WTC11 (cell line): ENCODE results near the gene POLD3. TPM values are rescaled to one million over a fixed set of nuclear protein-coding genes. Genes with fewer than 3 reads are reported as not detected.

Experiments
- ATAC-seq: fragments of 200-7000 bp; cut with Tn5 transposase; 2 replicates; pipeline ENCODE4 v1.10.0; 2021; ENCODE audit warnings: mild to moderate bottlenecking, moderate library complexity
- CTCF ChIA-PET: fragments of 300-600 bp; sonication (Branson Sonifier 250); formaldehyde crosslinking; loops from one replicate; lab custom pipeline; 2021; ENCODE audit warnings: antibody characterized with exemption; lab: Charles Lee
- POLR2A ChIA-PET: fragments of 350-600 bp; sonication (Branson Sonifier 250); formaldehyde crosslinking; loops from one replicate; lab custom pipeline; 2021; ENCODE audit warnings: antibody characterized with exemption; lab: Charles Lee
- DNase-seq: peaks from one replicate; pipeline ENCODE4 v3.0.0; 2021; ENCODE audit warnings: low spot score
- H3K27ac Mint-ChIP-seq: 2 replicates; pipeline ENCODE4 v1.8.0; 2021; ENCODE audit warnings: mixed read lengths
- H3K27me3 Mint-ChIP-seq: 2 replicates; pipeline ENCODE4 v1.8.0; 2021; ENCODE audit warnings: low read depth, mild to moderate bottlenecking, moderate library complexity, mixed read lengths
- H3K36me3 Mint-ChIP-seq: 2 replicates; pipeline ENCODE4 v1.8.0; 2021; ENCODE audit warnings: mixed read lengths
- H3K4me1 Mint-ChIP-seq: 2 replicates; pipeline ENCODE4 v1.8.0; 2022; ENCODE audit warnings: mixed read lengths
- H3K4me3 Mint-ChIP-seq: 2 replicates; pipeline ENCODE4 v1.8.0; 2021; ENCODE audit warnings: mild to moderate bottlenecking, moderate library complexity, mixed read lengths
- H3K9me3 Mint-ChIP-seq: 2 replicates; pipeline ENCODE4 v1.8.0; 2021; ENCODE audit warnings: mixed read lengths
- CREB1 ChIP-seq: sonication (generic); formaldehyde crosslinking; IDR thresholded peaks from 2 replicates; pipeline ENCODE4 v1.8.0; 2023; ENCODE audit warnings: mild to moderate bottlenecking, missing genetic modification reagents
- ESRRA ChIP-seq: sonication (generic); formaldehyde crosslinking; IDR thresholded peaks from 2 replicates; pipeline ENCODE4 v1.8.1; 2022; ENCODE audit warnings: mild to moderate bottlenecking, missing genetic modification reagents, borderline replicate concordance
- FOXK1 ChIP-seq: sonication (generic); formaldehyde crosslinking; IDR thresholded peaks from 2 replicates; pipeline ENCODE4 v1.8.0; 2022; ENCODE audit warnings: mild to moderate bottlenecking, moderate library complexity, missing genetic modification reagents
- NR1H2 ChIP-seq: sonication (generic); formaldehyde crosslinking; IDR thresholded peaks from 2 replicates; pipeline ENCODE4 v1.9.0; 2021; ENCODE audit warnings: mild to moderate bottlenecking, moderate library complexity, missing genetic modification reagents
- PRDM15 ChIP-seq: sonication (generic); formaldehyde crosslinking; IDR thresholded peaks from 2 replicates; pipeline ENCODE4 v1.8.0; 2022; ENCODE audit warnings: missing genetic modification reagents
- SMAD3 ChIP-seq: sonication (generic); formaldehyde crosslinking; IDR thresholded peaks from 2 replicates; pipeline ENCODE4 v1.8.0; 2022; ENCODE audit warnings: missing genetic modification reagents, mild to moderate bottlenecking, borderline replicate concordance
- SMAD4 ChIP-seq: sonication (generic); formaldehyde crosslinking; IDR thresholded peaks from 2 replicates; pipeline ENCODE4 v1.8.0; 2022; ENCODE audit warnings: mild to moderate bottlenecking, missing genetic modification reagents
- USF1 ChIP-seq: sonication (generic); formaldehyde crosslinking; IDR thresholded peaks from 2 replicates; pipeline ENCODE4 v1.8.0; 2022; ENCODE audit warnings: mild to moderate bottlenecking, missing genetic modification reagents
- ZNF121 ChIP-seq: sonication (generic); formaldehyde crosslinking; IDR thresholded peaks from 2 replicates; pipeline ENCODE4 v1.8.0; 2023; ENCODE audit warnings: missing genetic modification reagents
- ZNF317 ChIP-seq: sonication (generic); formaldehyde crosslinking; IDR thresholded peaks from 2 replicates; pipeline ENCODE4 v1.8.1; 2023; ENCODE audit warnings: low read depth, mild to moderate bottlenecking, moderate library complexity, missing genetic modification reagents, borderline replicate concordance
- ZNF396 ChIP-seq: fragments of 250-450 bp; sonication (Bioruptor Pico); IDR thresholded peaks from 2 replicates; pipeline ENCODE4 v1.8.0; 2021; ENCODE audit warnings: mild to moderate bottlenecking, moderate library complexity, borderline replicate concordance
- ZNF425 ChIP-seq: fragments of 250-450 bp; sonication (Bioruptor Pico); conservative IDR thresholded peaks from 2 replicates; pipeline ENCODE4 v1.9.0; 2021; ENCODE audit warnings: mild to moderate bottlenecking
- total RNA-seq: library from RNA; stranded (reverse); gene quantifications from 3 replicates; pipeline ENCODE4 v1.2.3, GENCODE V29; 2021
- TF ChIP-seq, protein P1 (sequence below): sonication (generic); formaldehyde crosslinking; conservative IDR thresholded peaks from 2 replicates; pipeline ENCODE4 v1.8.1; 2023; ENCODE audit warnings: mild to moderate bottlenecking, low read depth, missing genetic modification reagents, moderate library complexity
- TF ChIP-seq, protein P2 (sequence below): sonication (generic); formaldehyde crosslinking; conservative IDR thresholded peaks from 2 replicates; pipeline ENCODE4 v1.8.1; 2022; ENCODE audit warnings: mild to moderate bottlenecking, missing genetic modification reagents
- TF ChIP-seq, protein P3 (sequence below): sonication (generic); formaldehyde crosslinking; IDR thresholded peaks from 2 replicates; pipeline ENCODE4 v1.8.0; 2023; ENCODE audit warnings: missing genetic modification reagents
- TF ChIP-seq, protein P4 (sequence below): fragments of 200-600 bp; IDR thresholded peaks from 2 replicates; pipeline ENCODE4 v1.8.0; 2022; ENCODE audit warnings: antibody characterized with exemption

Gene POLD3
- total RNA-seq, 1 experiment from 2014 or later = 24.1 TPM

GRCh38 chr11:74641289-74641688 is 48.9 kb downstream of the POLD3 start:
- Mint-ChIP-seq H3K36me3 (peaks cover 33% of the 10 kb centered on the region), H3K4me3 (no peak overlapping the region), H3K4me1 (no peaks in the 10 kb centered on the region), H3K27ac (peak overlapping the region; percentile 9; the same call in 1 of the 2 replicates), H3K27me3 (no peaks in the 10 kb centered on the region), H3K9me3 (no peaks in the 10 kb centered on the region)
- no peak for DNase-seq
- no peak for TF ChIP-seq NR1H2
- TF ChIP-seq, protein P1, sequence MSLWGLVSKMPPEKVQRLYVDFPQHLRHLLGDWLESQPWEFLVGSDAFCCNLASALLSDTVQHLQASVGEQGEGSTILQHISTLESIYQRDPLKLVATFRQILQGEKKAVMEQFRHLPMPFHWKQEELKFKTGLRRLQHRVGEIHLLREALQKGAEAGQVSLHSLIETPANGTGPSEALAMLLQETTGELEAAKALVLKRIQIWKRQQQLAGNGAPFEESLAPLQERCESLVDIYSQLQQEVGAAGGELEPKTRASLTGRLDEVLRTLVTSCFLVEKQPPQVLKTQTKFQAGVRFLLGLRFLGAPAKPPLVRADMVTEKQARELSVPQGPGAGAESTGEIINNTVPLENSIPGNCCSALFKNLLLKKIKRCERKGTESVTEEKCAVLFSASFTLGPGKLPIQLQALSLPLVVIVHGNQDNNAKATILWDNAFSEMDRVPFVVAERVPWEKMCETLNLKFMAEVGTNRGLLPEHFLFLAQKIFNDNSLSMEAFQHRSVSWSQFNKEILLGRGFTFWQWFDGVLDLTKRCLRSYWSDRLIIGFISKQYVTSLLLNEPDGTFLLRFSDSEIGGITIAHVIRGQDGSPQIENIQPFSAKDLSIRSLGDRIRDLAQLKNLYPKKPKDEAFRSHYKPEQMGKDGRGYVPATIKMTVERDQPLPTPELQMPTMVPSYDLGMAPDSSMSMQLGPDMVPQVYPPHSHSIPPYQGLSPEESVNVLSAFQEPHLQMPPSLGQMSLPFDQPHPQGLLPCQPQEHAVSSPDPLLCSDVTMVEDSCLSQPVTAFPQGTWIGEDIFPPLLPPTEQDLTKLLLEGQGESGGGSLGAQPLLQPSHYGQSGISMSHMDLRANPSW (CRISPR knock-in tag) = no peak
- no peak for TF ChIP-seq SMAD4
- no peak for TF ChIP-seq ESRRA (CRISPR knock-in tag)
- TF ChIP-seq USF1 (CRISPR knock-in tag) = no peak
- no peak for TF ChIP-seq SMAD3 (CRISPR knock-in tag)
- TF ChIP-seq, protein P2, sequence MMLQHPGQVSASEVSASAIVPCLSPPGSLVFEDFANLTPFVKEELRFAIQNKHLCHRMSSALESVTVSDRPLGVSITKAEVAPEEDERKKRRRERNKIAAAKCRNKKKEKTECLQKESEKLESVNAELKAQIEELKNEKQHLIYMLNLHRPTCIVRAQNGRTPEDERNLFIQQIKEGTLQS (CRISPR knock-in tag) = no peak
- TF ChIP-seq, protein P3, sequence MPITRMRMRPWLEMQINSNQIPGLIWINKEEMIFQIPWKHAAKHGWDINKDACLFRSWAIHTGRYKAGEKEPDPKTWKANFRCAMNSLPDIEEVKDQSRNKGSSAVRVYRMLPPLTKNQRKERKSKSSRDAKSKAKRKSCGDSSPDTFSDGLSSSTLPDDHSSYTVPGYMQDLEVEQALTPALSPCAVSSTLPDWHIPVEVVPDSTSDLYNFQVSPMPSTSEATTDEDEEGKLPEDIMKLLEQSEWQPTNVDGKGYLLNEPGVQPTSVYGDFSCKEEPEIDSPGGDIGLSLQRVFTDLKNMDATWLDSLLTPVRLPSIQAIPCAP (CRISPR knock-in tag) = no peak
- no peak for TF ChIP-seq ZNF317 (CRISPR knock-in tag)
- TF ChIP-seq ZNF121 = no peak
- TF ChIP-seq ZNF425 (CRISPR knock-in tag) = no peak
- TF ChIP-seq CREB1 (CRISPR knock-in tag) = no peak
- no peak for TF ChIP-seq FOXK1 (CRISPR knock-in tag)
- no peak for TF ChIP-seq ZNF396 (CRISPR knock-in tag)
- no peak for TF ChIP-seq PRDM15 (CRISPR knock-in tag)
- TF ChIP-seq, protein P4, sequence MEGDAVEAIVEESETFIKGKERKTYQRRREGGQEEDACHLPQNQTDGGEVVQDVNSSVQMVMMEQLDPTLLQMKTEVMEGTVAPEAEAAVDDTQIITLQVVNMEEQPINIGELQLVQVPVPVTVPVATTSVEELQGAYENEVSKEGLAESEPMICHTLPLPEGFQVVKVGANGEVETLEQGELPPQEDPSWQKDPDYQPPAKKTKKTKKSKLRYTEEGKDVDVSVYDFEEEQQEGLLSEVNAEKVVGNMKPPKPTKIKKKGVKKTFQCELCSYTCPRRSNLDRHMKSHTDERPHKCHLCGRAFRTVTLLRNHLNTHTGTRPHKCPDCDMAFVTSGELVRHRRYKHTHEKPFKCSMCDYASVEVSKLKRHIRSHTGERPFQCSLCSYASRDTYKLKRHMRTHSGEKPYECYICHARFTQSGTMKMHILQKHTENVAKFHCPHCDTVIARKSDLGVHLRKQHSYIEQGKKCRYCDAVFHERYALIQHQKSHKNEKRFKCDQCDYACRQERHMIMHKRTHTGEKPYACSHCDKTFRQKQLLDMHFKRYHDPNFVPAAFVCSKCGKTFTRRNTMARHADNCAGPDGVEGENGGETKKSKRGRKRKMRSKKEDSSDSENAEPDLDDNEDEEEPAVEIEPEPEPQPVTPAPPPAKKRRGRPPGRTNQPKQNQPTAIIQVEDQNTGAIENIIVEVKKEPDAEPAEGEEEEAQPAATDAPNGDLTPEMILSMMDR = no peak
- CTCF ChIA-PET = interaction anchor here (1.0 kb wide), 1 partner anchor 61 kb away, joined by 3 read pairs; no protein-coding TSS in a partner anchor
- POLR2A ChIA-PET = no interaction called here
- no peak for ATAC-seq
